Subcutaneous abdominal adipose tissue (tissue), 5 donors: ENCODE results near the gene ZBTB39.

Experiments
- H3K27ac ChIP-seq: one replicate; pipeline ENCODE4 v1.7.0; 2013; ENCODE audit warnings: low read depth, mild to moderate bottlenecking, inconsistent platforms, low read length, moderate library complexity
- H3K27me3 ChIP-seq, 5 donors: one replicate each; pipeline ENCODE4 v1.7.0; 2013; ENCODE audit warnings: low read length in 5 of 5, inconsistent platforms in 1 of 5; ENCODE audit not compliant: control insufficient read depth in 5 of 5, insufficient read depth in 4 of 5
- H3K36me3 ChIP-seq, 5 donors: one replicate each; pipeline ENCODE4 v1.7.0; 2013; ENCODE audit warnings: low read length in 5 of 5; ENCODE audit not compliant: control insufficient read depth in 5 of 5, insufficient read depth in 5 of 5
- H3K4me1 ChIP-seq, 5 donors: one replicate each; pipeline ENCODE4 v1.7.0; 2013; ENCODE audit warnings: low read length in 5 of 5, mild to moderate bottlenecking in 3 of 5, moderate library complexity in 1 of 5; ENCODE audit not compliant: control insufficient read depth in 5 of 5, insufficient read depth in 5 of 5
- H3K4me3 ChIP-seq, 5 donors: one replicate each; pipeline ENCODE4 v1.7.0; 2013; ENCODE audit warnings: low read length in 5 of 5, low read depth in 1 of 5
- H3K9ac ChIP-seq, 5 donors: one replicate each; pipeline ENCODE4 v1.7.0; 2013; ENCODE audit warnings: low read length in 5 of 5, mild to moderate bottlenecking in 4 of 5, moderate library complexity in 3 of 5
- H3K9me3 ChIP-seq, 5 donors: one replicate each; pipeline ENCODE4 v1.7.0; 2013; ENCODE audit warnings: low read length in 5 of 5; ENCODE audit not compliant: control insufficient read depth in 5 of 5
- donor health status: healthy.
- donor health status: healthy.
- donor health status: healthy.
- donor health status: healthy.
- donor health status: healthy.

ZBTB39 gene

DNA sequence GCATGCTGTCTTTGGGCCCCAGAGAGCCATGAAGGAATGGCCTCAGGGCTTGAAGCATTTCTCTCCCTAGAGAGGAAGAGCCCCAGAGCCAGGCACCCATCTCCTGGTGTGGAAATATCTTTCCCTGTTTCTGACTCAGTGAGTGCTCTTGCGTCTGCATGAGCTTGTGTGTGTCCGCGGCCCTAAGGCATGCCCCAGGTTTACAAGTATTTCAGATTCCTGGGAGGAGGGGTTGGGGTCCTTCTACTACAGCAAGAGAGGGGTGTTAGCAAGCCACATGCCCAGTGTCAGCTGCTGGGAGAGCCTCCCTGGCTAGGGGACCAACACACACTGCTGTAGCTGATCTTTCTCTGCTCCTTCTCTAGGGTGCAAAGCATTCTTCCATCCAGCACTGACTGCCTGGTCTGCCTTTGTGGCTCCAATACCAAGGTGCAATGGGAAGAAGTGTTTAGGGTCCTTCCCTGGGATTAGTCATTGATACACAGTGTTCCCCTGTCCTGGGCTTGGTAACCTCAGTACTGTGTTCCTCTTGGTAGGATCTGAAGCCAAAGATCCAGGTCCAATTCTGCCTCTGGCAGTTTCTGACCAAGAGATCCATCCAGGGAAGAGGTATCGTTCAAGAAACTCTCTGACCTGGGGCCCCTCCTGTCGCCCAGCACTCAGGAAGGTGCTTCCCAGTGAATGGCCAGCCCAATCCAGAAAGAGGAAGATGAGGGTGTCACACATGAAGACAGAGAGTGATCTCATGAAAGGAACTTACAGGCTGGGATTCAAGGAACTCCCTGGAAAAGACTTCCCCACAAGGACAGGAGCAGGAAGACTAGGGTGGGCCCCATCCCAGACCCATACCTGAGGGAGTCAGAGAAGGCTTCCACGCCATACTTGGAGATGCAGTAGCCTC lies 52.0 kb downstream of the ZBTB39 start:
- no peak overlapping the region for H3K27ac ChIP-seq
- peaks cover 0 to 11% (median 9%) of the 10 kb centered on the region in 5 donors for H3K9me3 ChIP-seq
- no peak overlapping the region for H3K4me3 ChIP-seq
- H3K4me1 ChIP-seq, result peaks cover 0 to 4% (median 2%) of the 10 kb centered on the region in 5 donors
- H3K27me3 ChIP-seq, result no peaks in the 10 kb centered on the region
- no peaks in the 10 kb centered on the region for H3K36me3 ChIP-seq
- no peak overlapping the region for H3K9ac ChIP-seq

- Histone ChIP-seq H3K9me3 (peaks cover 0 to 7% (median 4%) of the 10 kb centered on the region in 5 donors), H3K27me3 (no peaks in the 10 kb centered on the region), H3K4me1 (peaks cover 0 to 4% (median 2%) of the 10 kb centered on the region in 5 donors), H3K27ac (no peak overlapping the region), H3K4me3 (no peak overlapping the region), H3K36me3 (no peaks in the 10 kb centered on the region), H3K9ac (no peak overlapping the region)
These were observed 53.0 kb downstream of the ZBTB39 start for GRCh38 chr12:56953314-56953713.

- no peak overlapping the region for H3K9ac ChIP-seq
- no peaks in the 10 kb centered on the region for H3K9me3 ChIP-seq
- peaks cover 0 to 4% (median 2%) of the 10 kb centered on the region in 5 donors for H3K4me1 ChIP-seq
- H3K27ac ChIP-seq, result no peak overlapping the region
- H3K4me3 ChIP-seq, result no peak overlapping the region
- no peaks in the 10 kb centered on the region for H3K36me3 ChIP-seq
- H3K27me3 ChIP-seq, result no peaks in the 10 kb centered on the region
These were observed 54.6 kb downstream of the ZBTB39 start for GRCh38 chr12:56951582-56952339.

DNA sequence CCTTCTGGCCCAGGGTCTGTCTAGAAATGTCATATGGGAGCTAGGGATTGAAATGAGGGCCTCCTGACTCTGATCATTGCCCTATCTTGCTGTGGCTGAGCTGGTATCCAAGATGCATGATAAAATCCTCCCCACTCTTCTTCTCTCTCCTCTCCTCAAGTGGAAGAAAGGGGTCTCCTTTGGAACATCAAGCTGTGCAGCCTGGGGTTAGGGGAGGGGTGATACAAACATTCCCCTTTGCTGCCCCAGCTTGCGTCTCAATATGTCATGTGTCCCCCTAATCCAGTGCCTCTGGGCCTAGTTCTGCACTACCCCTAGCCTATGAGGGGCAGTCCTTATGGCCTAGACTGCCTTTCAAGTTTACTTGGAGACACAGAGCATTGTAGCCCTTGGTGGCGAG lies 57.5 kb downstream of the ZBTB39 start:
- no peaks in the 10 kb centered on the region for H3K9me3 ChIP-seq
- no peaks in the 10 kb centered on the region for H3K27me3 ChIP-seq
- no peaks in the 10 kb centered on the region for H3K36me3 ChIP-seq
- H3K4me3 ChIP-seq, result no peak overlapping the region
- H3K4me1 ChIP-seq, result no peaks in the 10 kb centered on the region
- no peak overlapping the region for H3K9ac ChIP-seq
- no peak overlapping the region for H3K27ac ChIP-seq
